ENCODE measurements around the gene MBOAT2. TPM values are rescaled to one million over a fixed set of nuclear protein-coding genes. Genes with fewer than 3 reads are reported as not detected.
A peak's percentile ranks its signal among the peaks of the same experiment; 100 is the strongest.

Gene MBOAT2
- total RNA-seq, 1 donor from 2014 or later: 34.9 TPM

DNA sequence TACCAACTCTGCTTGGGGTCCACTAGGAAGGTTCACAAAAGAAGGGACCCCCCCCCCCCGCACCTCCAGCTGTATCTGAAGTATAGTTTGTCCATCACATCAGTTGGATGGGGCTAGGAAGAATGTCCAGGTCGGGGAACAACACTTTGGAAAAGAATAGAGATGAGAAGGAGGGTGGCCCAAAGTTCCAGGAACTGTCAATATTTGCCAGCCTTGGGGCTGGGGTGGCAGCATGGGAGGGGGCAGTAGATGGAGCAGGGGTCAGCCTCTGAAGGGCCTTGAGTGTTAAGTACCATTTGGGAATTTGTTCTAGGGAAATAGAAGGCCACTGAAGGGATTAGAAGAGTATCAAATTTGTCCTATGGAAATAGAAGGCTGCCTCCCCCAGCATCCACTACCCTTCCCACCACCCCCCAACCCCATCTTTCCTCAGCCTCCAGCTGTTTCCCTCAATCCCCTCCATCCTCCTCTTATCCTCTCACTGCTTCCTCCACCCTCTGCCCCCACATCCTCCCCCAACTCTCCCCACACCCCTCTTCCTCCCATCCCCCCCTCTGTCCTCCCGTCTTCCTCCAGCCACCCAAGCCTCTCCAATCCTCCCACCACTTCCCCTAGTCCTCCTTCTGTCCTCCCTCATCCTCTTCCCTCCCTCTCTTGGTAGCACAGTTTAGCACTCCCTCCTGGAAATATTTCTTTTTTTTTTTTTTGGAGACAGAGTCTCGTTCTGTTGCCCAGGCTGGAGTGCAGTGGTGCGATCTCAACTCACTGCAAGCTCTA, 164.1 kb downstream of the MBOAT2 start:
- no peak overlapping the region for H3K4me3 ChIP-seq (ENCODE audit: low read depth, low read length)
- DNase-seq (ENCODE audit: low read depth): no peak
- TF ChIP-seq, protein P1, sequence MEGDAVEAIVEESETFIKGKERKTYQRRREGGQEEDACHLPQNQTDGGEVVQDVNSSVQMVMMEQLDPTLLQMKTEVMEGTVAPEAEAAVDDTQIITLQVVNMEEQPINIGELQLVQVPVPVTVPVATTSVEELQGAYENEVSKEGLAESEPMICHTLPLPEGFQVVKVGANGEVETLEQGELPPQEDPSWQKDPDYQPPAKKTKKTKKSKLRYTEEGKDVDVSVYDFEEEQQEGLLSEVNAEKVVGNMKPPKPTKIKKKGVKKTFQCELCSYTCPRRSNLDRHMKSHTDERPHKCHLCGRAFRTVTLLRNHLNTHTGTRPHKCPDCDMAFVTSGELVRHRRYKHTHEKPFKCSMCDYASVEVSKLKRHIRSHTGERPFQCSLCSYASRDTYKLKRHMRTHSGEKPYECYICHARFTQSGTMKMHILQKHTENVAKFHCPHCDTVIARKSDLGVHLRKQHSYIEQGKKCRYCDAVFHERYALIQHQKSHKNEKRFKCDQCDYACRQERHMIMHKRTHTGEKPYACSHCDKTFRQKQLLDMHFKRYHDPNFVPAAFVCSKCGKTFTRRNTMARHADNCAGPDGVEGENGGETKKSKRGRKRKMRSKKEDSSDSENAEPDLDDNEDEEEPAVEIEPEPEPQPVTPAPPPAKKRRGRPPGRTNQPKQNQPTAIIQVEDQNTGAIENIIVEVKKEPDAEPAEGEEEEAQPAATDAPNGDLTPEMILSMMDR (conservative IDR thresholded peaks at IDR 0.05; ENCODE audit: low read depth, low read length): no peak

DNA sequence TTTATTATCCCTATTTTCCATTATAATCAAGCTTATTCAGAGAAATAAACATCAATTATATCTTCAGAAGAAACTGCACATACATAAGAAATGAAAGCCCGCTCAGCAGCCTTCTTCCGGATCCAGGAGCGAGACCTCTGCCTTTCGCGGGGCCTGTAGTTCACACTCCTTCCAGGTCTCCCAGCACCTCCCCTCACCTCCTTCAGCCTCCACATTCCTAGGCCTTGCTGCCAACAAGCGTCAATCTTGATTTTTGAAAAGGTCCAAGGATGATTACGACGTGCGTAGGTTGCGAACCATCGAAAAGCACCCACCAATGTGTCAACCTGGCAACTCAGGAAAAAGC, 165.7 kb downstream of the MBOAT2 start:
- no peak for DNase-seq (ENCODE audit: low read depth)
- H3K4me3 ChIP-seq (ENCODE audit: low read depth, low read length): peak overlapping the region; percentile 22
- TF ChIP-seq, protein P1 (conservative IDR thresholded peaks at IDR 0.05; ENCODE audit: low read depth, low read length): no peak

DNA sequence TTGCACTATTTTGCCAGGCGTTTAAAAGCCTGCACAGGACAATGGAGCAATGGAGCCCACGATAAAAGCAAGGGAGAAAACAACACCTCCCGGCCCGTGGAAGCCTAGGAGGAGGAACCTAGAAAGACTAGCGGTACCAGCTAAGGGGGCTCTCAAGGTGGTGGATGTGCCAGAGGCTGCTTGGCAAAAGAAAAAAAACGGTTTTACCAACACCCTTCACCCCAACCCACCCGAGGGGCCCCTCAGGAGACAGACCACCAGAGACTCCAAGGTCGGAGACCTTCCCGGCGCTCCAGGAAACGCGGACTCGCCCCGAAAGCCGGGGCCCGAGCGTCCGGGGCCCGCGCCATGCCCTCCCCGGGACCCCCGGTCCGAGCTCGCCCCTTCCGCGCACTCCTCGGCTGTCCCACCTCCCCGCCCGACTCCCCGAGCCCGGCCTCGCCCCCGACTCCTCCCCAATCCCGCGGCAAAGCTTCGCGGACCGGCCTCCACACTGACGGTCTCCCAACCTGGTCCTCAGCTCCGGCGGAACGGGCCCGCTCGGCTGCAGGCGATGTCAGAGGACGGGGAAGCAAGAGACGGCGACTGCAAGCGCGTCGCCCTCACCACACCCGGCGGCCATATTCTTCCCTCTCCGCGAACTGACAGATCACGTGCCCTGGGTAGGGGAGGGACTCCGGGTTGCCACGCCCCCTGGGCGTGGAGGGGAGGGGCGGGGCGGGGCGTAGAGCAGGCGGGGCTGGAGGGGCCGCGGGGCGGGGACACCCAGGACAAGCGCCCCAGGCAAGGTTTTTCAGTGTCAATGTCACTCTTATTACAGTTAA, 166.3 kb downstream of the MBOAT2 start, which contains the start of gene KIDINS220:
KIDINS220 (minus strand) TSS at position 643 of the 824 bp plus-strand sequence. CDS start 10,520 bp downstream, outside the sequence.
- H3K4me3 ChIP-seq (ENCODE audit: low read depth, low read length): peak within 1 kb of the TSS; percentile 68
- TF ChIP-seq, protein P1 (conservative IDR thresholded peaks at IDR 0.05; ENCODE audit: low read depth, low read length): no peak
- DNase-seq (ENCODE audit: low read depth): no peak

DNA sequence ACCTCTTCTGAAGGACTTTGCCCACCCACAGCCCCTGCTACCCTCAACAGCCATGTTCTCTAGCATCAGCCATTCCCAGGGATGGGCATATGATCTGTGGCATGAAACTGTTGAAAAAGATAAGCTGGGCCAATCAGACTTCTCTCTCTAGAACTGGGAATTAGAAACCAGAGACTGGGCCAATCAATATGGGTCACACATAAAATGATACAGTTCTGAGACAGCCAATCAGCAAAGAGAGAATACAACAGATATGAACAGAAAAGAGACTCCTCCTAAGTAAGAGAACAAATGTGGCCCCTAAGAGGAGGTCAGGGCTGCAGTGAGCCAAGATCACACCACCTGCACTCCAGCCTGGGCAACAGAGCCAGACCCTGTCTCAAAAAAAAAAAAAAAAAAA, 168.2 kb downstream of the MBOAT2 start:
- DNase-seq (ENCODE audit: low read depth): no peak
- no peak overlapping the region for H3K4me3 ChIP-seq (ENCODE audit: low read depth, low read length)
- TF ChIP-seq, protein P1 (conservative IDR thresholded peaks at IDR 0.05; ENCODE audit: low read depth, low read length): no peak

DNA sequence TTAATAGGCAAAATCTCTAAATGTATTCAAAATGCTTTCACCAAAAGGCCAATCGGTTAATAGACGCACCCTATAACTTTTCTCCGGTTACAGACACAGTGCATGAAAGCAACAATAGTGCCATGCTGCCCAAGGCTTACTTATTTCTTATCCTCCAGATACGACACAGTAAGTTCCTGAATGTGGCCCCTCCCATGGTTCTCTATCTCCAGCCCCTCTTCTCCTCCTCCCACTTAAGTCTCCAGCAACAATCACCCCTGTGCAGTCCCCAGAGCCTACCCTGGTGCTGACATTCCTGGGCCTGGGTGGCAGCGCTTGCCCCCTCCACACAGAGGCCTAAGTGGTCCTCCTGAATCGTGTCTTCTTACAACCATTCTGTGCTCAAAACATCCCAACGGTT, 169.6 kb downstream of the MBOAT2 start:
- TF ChIP-seq, protein P1 (conservative IDR thresholded peaks at IDR 0.05; ENCODE audit: low read depth, low read length): no peak
- no peak overlapping the region for H3K4me3 ChIP-seq (ENCODE audit: low read depth, low read length)

DNA sequence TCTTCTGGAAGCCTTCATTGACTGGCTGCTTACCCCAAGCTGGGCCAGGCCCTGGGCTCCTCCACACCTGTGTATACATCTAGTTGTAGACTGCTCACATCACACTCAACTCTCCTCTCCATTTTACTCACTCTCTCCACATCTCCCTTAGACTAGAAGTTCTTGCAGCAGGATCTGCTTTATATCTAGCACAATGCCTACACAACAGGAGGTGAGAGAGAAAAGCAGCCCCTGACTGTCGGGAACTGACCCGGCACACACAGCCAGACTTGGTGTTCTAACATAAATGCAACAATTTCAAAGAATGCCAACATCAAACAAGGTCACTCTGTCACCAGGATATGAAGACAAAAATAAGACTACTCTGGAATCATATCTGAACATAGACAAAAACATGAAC, 172.0 kb downstream of the MBOAT2 start:
- TF ChIP-seq, protein P1 (conservative IDR thresholded peaks at IDR 0.05; ENCODE audit: low read depth, low read length): no peak

More for the DNA sequence above, 169.6 kb downstream of the MBOAT2 start:
- no peak for DNase-seq (ENCODE audit: low read depth)

More for the DNA sequence above, 172.0 kb downstream of the MBOAT2 start:
- H3K4me3 ChIP-seq (ENCODE audit: low read depth, low read length): no peak overlapping the region
- no peak for DNase-seq (ENCODE audit: low read depth)
